Stimulated activated naive B cell treated with anti-CD40 and anti-IgM and Interleukin-4, amounts not matched to agents 10 μg/mL and 1 μg/mL and 100 μg/mL, for 72 hours (primary cell): Measurements from ENCODE around the gene LSP1.

ENCODE experiments used
- ATAC-seq, 2 donors: fragments of 150-1000 bp; cut with Tn5 transposase; replicated peaks; 2 replicates each; pipeline ENCODE4 v1.10.0; 2021; ENCODE audit warnings: moderate library complexity in 1 of 2
- DNase-seq: peaks from one replicate; pipeline ENCODE4 v3.0.0; 2021
- H3K27ac Mint-ChIP-seq: one replicate; pipeline ENCODE4 v1.8.0; 2022; ENCODE audit warnings: mild to moderate bottlenecking, mixed read lengths
- H3K27me3 Mint-ChIP-seq, 2 donors: one replicate each; pipeline ENCODE4 v1.8.0; 2022; ENCODE audit warnings: mixed read lengths in 2 of 2
- H3K36me3 Mint-ChIP-seq, 2 donors: one replicate each; pipeline ENCODE4 v1.8.0; 2022; ENCODE audit warnings: mixed read lengths in 2 of 2, mild to moderate bottlenecking in 1 of 2
- H3K4me1 Mint-ChIP-seq, 2 donors: one replicate each; pipeline ENCODE4 v1.8.0; 2022; ENCODE audit warnings: mixed read lengths in 2 of 2, mild to moderate bottlenecking in 1 of 2
- H3K4me3 Mint-ChIP-seq, 2 donors: one replicate each; pipeline ENCODE4 v1.8.0; 2022; ENCODE audit warnings: mild to moderate bottlenecking in 2 of 2, mixed read lengths in 2 of 2, moderate library complexity in 1 of 2
- H3K9me3 Mint-ChIP-seq, 2 donors: one replicate each; pipeline ENCODE4 v1.8.0; 2022; ENCODE audit warnings: mixed read lengths in 2 of 2, mild to moderate bottlenecking in 1 of 2

Gene LSP1

DNA sequence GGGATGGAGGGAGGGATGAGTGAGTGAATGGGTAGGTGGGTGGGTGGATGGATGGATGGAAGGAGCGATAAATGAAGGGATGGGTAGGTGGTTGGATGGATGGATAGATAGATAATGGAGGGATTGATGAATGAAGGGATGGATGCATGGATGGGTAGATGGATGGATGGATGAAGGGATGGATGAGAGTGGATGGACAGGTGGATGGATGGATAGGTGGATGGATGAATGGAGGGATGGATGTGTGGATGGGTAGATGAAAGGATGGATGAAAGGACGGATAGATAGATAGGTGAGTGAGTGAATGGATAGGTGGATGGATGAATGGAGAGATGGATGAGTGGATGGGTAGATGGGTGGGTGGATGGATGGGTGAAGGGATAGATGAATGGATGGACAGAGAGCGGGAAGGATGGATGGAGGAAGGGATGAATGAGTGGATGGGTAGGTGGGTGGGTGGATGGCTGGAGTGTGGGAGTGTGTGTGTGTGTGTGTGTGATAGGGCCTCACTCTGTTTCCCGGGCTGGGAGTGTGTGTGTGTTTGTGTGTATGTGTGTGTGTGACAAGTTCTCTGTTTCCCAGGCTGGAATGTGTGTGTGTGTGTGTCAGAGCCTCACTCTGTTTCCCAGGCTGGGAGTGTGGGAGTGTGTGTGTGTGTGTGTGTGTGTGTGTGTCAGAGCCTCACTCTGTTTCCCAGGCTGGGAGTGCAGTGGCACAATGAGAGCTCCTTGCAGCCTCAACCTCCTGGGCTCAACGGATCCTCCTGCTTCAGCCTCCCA, 40.9 kb downstream of the LSP1 start:
- peak overlapping the region; percentile 56 for H3K27ac Mint-ChIP-seq

DNA sequence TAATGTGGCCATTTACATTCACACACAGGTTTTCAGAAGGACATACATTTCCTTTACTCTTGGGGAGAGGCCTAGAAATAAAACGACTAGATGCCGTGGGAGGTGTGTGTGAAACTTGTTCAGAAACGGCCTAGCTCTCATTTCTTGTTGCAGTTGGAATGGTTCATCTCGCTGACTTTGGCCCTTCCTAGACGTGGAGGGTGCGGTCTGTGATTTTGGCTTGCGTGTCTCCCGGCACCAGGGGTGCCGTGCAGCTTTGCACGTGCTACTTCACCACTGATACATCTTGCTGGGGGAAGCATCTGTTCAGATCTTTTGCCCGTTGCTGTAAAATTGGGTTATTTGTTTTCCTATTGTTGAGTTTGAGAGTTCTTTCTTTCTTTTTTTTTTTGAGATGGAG, 41.9 kb downstream of the LSP1 start:
- no peak overlapping the region for H3K4me3 Mint-ChIP-seq
- H3K4me1 Mint-ChIP-seq, result peaks cover 33 to 45% of the 10 kb centered on the region in 2 donors
- peaks cover 5 to 10% of the 10 kb centered on the region in 2 donors for H3K9me3 Mint-ChIP-seq
- H3K27ac Mint-ChIP-seq, result no peak overlapping the region
- H3K36me3 Mint-ChIP-seq, result peaks cover 6 to 19% of the 10 kb centered on the region in 2 donors
- no peaks in the 10 kb centered on the region for H3K27me3 Mint-ChIP-seq
- no peak for DNase-seq
- no peak for ATAC-seq

More for the DNA sequence above, 40.9 kb downstream of the LSP1 start:
- Mint-ChIP-seq H3K9me3 (peaks cover 5 to 10% of the 10 kb centered on the region in 2 donors), H3K36me3 (peaks cover 8 to 24% of the 10 kb centered on the region in 2 donors), H3K27me3 (no peaks in the 10 kb centered on the region), H3K4me1 (peaks cover 38 to 55% of the 10 kb centered on the region in 2 donors), H3K4me3 (peak overlapping the region in 1 of 2 donors; percentile 1)
- DNase-seq (no peak), ATAC-seq (no peak)

DNA sequence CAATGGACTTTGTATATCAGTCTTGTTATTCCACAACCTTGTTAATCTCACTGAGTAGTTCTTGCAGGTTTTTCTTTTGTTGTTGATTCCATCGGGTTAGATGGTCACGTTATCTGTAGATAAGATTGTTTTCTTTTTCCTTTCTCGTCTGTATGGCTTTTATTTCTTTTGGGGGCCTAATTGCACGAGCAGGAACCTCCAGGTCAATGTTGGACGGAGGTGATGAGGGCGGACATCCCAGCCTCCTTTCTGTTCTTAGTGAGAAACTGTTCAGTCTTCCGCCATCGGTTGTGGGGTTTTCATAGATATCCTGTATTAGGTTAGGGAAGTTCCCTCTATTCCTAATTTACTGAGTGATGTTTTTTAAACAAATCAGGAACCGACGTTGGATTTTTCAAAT, 43.6 kb downstream of the LSP1 start:
- Mint-ChIP-seq H3K4me1 (peaks cover 22 to 31% of the 10 kb centered on the region in 2 donors), H3K27me3 (no peaks in the 10 kb centered on the region), H3K9me3 (peaks cover 5 to 10% of the 10 kb centered on the region in 2 donors), H3K4me3 (peak overlapping the region; percentile 77 to 84), H3K27ac (peak overlapping the region; percentile 85), H3K36me3 (peaks cover 6 to 16% of the 10 kb centered on the region in 2 donors)
- DNase-seq (no peak), ATAC-seq (peak; percentile 33)

DNA sequence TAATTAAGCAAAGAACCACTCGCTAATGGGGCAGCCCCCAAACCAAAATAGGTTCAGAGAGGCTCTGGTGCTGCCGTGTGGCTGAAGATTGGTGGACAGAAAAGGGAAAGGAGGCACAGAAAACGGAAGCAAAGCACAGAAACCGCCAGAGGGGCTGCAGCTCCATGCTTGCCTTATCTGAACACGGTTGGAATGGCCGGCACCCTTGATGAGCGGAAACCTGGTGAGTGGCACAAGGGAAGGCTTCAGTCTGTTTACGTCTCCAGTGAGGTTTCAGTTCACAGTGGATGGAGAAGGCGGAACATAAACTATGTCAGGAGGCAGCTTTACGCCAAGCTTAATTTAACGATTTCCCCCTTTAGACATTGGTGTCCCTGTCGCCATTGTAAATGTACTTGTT, 44.0 kb downstream of the LSP1 start:
- Mint-ChIP-seq H3K27me3 (no peaks in the 10 kb centered on the region), H3K9me3 (peaks cover 5 to 10% of the 10 kb centered on the region in 2 donors), H3K27ac (peak overlapping the region; percentile 85), H3K4me1 (peaks cover 20 to 28% of the 10 kb centered on the region in 2 donors), H3K36me3 (peaks cover 6 to 14% of the 10 kb centered on the region in 2 donors), H3K4me3 (peak overlapping the region; percentile 77 to 84)
- ATAC-seq (peak; percentile 89 to 92), DNase-seq (no peak)

DNA sequence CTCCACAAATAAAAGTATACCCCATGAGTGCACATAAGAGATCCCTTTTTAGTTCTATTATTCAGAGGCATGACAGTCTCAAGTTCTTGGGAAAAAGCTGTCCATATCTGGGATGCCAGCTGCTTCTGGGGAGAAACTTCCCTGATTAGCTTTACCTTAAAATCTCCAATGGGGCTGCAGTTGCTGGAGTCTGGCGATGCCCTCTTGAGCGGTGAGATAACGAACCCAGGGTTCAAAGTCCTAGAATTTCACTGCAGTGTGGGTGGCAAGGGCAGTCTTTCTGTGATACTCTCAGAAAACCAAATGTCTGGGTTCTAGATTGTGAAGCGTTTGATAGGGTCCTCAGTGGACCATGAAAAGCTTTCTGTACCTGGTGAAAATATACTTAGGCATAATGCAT, 46.2 kb downstream of the LSP1 start:
- Mint-ChIP-seq H3K36me3 (no peaks in the 10 kb centered on the region), H3K4me3 (no peak overlapping the region), H3K27ac (no peak overlapping the region), H3K9me3 (no peaks in the 10 kb centered on the region), H3K27me3 (no peaks in the 10 kb centered on the region), H3K4me1 (peaks cover 9 to 18% of the 10 kb centered on the region in 2 donors)
- ATAC-seq (no peak), DNase-seq (no peak)

DNA sequence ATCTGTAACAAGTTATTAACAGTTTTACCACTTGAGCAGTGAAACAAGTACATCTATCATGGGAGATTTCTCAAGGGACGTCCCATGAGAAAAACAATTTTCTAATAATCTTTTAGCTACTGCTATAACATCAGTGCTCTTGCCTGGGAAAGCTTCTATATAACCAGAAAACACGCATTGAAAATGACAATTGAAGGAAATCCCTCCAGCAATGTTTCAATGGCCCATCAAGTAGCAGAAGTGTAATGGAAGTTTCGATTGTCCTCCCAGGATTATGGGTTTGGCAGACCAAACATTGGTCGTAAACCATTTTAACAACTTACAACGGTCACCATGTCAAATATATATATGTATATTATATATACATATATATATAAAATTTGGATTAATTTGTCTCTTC, 46.8 kb downstream of the LSP1 start:
- no peak overlapping the region for H3K27ac Mint-ChIP-seq
- H3K9me3 Mint-ChIP-seq, result no peaks in the 10 kb centered on the region
- H3K4me1 Mint-ChIP-seq, result peaks cover 9 to 18% of the 10 kb centered on the region in 2 donors
- DNase-seq, result no peak
- no peaks in the 10 kb centered on the region for H3K36me3 Mint-ChIP-seq
- ATAC-seq, result no peak
- H3K4me3 Mint-ChIP-seq, result no peak overlapping the region
- no peaks in the 10 kb centered on the region for H3K27me3 Mint-ChIP-seq

DNA sequence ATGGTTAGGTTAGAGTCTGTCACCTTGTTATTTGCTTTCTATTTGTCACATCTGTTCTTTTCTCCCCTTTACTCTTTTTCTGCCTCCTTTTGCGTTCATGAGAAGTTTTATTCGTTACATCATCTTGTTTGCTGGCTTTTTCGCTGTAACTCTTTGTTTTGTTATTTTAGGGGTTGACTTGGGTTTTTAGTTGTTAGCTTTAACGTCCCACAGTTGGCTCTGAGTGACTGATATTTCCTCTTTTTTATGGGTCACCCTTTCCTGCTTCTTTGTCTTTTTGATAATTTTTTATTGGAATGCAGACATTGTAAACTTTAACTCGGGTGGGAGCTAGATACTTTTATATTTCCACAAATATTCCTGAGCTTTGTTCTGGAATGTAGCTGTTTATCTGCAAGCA, 53.3 kb downstream of the LSP1 start:
- ATAC-seq, result no peak
- Mint-ChIP-seq H3K4me3 (no peak overlapping the region), H3K27ac (no peak overlapping the region), H3K36me3 (no peaks in the 10 kb centered on the region), H3K4me1 (no peaks in the 10 kb centered on the region), H3K27me3 (peaks cover 6 to 9% of the 10 kb centered on the region in 2 donors), H3K9me3 (no peaks in the 10 kb centered on the region)
- DNase-seq, result no peak

DNA sequence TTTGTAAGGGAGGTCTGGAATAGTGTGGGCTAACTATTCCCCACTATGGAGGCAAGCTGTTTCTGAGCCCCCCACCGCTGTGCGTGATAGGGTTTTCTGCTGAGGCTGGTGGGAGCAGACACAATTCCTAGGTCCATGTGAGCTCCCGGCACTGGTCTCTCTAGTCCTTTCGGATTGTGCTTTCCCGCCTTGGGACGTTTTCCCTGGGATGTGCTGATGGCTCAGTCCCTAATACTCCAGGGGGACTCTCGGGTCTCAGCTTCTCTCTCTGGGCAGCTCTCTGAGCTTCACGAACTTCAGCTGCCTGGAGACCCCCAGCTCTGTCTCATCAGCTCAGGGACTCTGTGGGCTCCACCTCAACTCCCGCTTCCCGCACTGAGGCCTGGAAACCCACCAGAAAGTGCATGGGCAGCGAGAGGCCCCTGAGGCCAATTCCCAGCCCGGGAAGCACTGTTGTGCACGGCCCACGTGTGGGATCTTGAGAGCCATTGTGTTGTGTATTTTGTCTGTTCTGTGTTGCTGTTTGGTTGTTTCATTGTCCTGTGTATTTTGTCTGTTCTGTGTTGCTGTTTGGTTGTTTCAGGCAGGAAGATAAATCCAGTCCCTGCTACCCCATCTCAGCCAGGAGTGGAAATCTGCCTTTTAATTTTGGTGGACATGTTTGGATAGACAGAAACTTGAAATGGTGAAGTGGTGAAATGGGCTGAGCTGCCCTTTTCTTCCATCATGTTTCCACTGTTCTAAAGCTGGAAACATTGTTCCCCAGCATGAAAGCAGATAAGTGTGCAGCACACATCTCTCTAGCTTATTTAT, 53.9 kb downstream of the LSP1 start:
- DNase-seq, result no peak
- no peaks in the 10 kb centered on the region for H3K9me3 Mint-ChIP-seq
- H3K4me3 Mint-ChIP-seq, result no peak overlapping the region
- H3K36me3 Mint-ChIP-seq, result no peaks in the 10 kb centered on the region
- peaks cover 6 to 9% of the 10 kb centered on the region in 2 donors for H3K27me3 Mint-ChIP-seq
- H3K4me1 Mint-ChIP-seq, result no peaks in the 10 kb centered on the region
- ATAC-seq, result no peak
- no peak overlapping the region for H3K27ac Mint-ChIP-seq

DNA sequence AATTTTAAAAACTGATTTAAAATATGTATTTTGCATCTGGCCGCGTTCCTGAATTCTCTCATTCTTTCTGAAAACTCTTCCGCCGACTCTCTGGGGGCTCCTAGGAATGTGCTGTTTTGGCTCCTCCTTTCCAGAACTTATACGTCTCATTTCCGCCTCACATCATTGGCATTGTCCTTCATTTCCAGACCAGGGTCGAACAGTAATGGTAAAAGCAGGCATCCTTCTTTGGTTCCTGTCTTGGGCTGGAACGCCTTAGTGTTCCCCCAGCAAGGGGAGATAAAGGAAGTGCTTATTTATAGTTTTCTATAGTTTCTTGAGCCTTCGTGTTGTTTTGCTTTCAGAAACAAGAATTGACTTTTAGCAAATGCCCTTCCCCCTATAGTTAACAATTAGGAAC, 55.7 kb downstream of the LSP1 start:
- Mint-ChIP-seq H3K27me3 (peaks cover 6 to 9% of the 10 kb centered on the region in 2 donors), H3K9me3 (no peaks in the 10 kb centered on the region), H3K27ac (no peak overlapping the region), H3K4me3 (no peak overlapping the region), H3K36me3 (no peaks in the 10 kb centered on the region), H3K4me1 (no peaks in the 10 kb centered on the region)
- DNase-seq (no peak), ATAC-seq (no peak)

DNA sequence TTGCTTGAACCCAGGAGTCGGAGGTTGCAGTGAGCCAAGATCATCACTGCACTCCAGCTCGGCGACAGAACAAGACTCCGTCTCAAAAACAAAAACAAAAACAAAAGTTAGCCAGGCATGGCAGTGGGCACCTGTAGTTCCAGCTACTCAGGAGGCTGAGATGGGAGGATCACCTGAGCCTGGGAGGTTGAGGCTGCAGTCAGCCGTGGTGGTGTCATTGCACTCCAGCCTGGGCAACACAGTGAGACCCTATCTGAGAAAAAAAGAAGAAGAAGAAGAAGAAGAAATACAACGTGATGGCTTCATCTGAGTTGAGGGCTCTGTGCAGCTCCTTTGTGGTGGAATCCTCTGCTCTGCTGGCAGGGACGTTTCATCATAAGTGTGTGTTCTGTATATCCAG, 56.6 kb downstream of the LSP1 start:
- Mint-ChIP-seq H3K9me3 (no peaks in the 10 kb centered on the region), H3K36me3 (no peaks in the 10 kb centered on the region), H3K4me3 (no peak overlapping the region), H3K27ac (no peak overlapping the region), H3K4me1 (peaks cover 0 to 4% of the 10 kb centered on the region in 2 donors), H3K27me3 (peaks cover 13 to 15% of the 10 kb centered on the region in 2 donors)
- ATAC-seq (no peak), DNase-seq (no peak)

DNA sequence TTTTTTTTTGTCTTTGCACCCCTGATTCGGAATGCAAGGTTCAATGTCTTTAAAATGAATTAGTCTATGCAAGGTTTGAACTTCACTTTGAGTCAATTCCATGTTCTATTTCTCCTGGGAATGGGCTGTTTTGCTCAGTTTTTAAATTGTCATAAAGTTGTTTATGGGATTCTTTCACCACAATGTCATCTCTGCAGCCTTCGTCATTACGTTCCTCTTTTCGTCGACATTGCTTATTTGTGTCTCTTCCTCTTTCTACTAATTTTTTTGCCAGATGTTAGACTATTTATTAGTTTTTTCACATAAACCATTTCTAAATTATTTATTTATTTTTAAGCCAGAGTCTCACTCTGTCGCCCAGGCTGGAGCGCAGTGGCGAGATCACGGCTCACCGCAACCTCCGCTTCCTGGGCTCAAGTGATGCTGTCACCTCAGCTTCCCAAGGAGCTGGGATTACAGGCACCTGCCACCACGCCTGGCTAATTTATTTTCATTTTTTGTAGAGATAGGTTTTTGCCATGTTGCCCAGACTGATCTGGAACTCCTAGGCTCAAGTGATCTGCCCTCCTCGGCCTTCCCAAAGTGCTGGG, 59.5 kb downstream of the LSP1 start:
- H3K9me3 Mint-ChIP-seq, result no peaks in the 10 kb centered on the region
- no peak overlapping the region for H3K27ac Mint-ChIP-seq
- DNase-seq (no peak), ATAC-seq (no peak)
- H3K4me3 Mint-ChIP-seq, result no peak overlapping the region
- H3K36me3 Mint-ChIP-seq, result peaks cover 0 to 4% of the 10 kb centered on the region in 2 donors
- peaks cover 16 to 19% of the 10 kb centered on the region in 2 donors for H3K27me3 Mint-ChIP-seq
- peaks cover 15 to 17% of the 10 kb centered on the region in 2 donors for H3K4me1 Mint-ChIP-seq

DNA sequence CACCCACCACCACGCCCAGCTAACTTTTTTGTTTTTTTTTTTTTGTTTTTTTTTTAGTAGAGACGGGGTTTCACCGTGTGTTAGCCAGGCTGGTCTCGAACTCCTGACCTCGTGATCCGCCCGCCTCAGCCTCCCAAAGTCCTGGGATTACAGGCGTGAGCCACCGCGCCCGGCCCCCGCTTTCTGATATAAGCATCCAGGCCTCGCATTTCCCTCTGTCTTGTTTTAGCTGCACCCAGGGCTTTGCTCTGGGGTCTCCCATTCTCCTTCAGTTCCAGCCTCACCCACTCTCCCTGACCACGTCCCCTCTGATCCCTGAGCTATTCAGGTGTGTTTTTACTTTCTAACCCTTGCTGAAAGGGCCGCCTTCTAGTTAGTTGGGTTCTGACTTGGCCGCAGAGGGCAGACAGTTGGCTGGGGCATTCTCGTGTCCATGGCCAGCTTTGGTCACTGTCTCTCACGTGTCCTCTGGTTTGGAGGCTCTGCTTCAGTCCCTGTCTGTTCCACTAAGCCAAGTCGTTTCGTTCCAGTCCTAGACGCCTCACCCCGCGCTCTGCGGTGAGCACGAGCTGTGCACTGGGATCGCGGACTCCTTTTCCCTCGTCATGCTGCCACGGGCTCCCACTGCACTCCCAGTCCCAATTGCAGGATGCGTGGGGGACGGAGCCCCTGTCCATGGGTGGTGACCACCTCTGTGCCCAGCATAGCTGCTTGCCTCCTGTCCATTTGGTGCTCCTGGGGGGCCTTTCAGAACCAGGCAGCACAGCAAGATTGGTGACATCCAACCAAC, 60.6 kb downstream of the LSP1 start:
- Mint-ChIP-seq H3K27me3 (peaks cover 16 to 19% of the 10 kb centered on the region in 2 donors), H3K9me3 (no peaks in the 10 kb centered on the region), H3K27ac (no peak overlapping the region), H3K4me1 (peaks cover 15 to 17% of the 10 kb centered on the region in 2 donors), H3K36me3 (peaks cover 0 to 4% of the 10 kb centered on the region in 2 donors), H3K4me3 (no peak overlapping the region)
- no peak for DNase-seq
- no peak for ATAC-seq

DNA sequence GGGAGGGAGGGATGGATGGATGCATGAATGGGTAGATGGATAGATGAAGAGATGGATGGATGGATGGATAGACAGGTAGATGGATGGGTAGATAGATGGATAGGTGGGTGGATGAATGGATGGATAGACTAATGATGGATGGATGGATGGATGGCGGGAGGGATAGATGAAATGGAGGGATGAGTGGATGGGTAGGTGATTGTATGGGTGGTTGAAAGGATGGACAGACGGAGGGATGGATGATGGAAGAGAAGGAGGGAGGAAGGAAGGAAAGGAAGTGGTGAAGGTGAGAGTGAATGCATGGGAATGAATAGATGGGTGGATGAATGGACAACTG, 62.9 kb downstream of the LSP1 start:
- no peak for ATAC-seq
- H3K36me3 Mint-ChIP-seq, result peaks cover 0 to 4% of the 10 kb centered on the region in 2 donors
- H3K9me3 Mint-ChIP-seq, result no peaks in the 10 kb centered on the region
- peaks cover 15 to 25% of the 10 kb centered on the region in 2 donors for H3K27me3 Mint-ChIP-seq
- H3K27ac Mint-ChIP-seq, result no peak overlapping the region
- peak overlapping the region in 1 of 2 donors; percentile 0 for H3K4me3 Mint-ChIP-seq
- H3K4me1 Mint-ChIP-seq, result peaks cover 17 to 21% of the 10 kb centered on the region in 2 donors
- no peak for DNase-seq
